Measurements from ENCODE around the gene TRIM63. TPM values are rescaled to one million over a fixed set of nuclear protein-coding genes. Genes with fewer than 3 reads are reported as not detected.

The TRIM63 gene
- total RNA-seq, 1 donor from 2014 or later = not detected

DNA sequence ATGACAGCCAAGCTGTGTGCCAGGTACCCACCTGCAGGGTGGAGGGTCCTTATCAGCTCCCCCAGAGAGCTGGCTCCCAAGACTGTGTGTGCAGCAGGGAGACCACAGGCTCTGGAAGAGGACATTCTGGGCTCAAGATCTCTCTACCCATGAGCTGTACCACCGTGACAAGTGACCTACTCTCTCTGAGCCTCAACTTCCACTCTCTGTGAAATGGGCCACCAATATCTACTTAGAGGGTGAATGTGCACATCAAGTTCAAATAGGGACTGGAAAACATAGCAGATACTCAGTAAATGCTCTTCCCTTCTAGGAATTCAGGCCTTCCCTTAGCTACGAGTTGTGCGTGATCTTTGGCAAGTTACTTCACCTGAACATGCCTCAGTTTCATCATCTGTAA, 23.0 kb downstream of the TRIM63 start:
- H3K27me3 ChIP-seq (ENCODE audit: control insufficient read depth, insufficient read depth, low read length) = peaks cover 33% of the 10 kb centered on the region

DNA sequence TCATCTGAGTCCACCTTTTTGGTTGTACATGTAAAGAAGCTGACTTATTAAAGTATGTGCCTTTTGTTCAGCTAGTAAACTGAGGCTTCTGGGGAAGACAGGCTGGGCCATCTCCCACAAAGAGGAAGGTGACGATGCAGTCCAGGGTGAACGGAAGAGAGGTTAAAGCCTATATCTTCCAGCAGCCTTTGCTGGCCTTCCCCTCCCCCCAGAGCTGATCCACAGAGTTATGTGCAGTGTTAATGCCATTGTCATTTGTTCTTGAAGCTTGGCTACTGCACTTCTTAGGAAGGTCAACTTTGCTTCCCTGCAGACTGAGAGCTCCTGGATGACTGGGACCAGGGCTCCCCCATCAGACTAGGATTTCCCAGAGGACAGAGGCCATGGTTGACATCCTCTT, 23.7 kb downstream of the TRIM63 start:
- TF ChIP-seq, protein P1, sequence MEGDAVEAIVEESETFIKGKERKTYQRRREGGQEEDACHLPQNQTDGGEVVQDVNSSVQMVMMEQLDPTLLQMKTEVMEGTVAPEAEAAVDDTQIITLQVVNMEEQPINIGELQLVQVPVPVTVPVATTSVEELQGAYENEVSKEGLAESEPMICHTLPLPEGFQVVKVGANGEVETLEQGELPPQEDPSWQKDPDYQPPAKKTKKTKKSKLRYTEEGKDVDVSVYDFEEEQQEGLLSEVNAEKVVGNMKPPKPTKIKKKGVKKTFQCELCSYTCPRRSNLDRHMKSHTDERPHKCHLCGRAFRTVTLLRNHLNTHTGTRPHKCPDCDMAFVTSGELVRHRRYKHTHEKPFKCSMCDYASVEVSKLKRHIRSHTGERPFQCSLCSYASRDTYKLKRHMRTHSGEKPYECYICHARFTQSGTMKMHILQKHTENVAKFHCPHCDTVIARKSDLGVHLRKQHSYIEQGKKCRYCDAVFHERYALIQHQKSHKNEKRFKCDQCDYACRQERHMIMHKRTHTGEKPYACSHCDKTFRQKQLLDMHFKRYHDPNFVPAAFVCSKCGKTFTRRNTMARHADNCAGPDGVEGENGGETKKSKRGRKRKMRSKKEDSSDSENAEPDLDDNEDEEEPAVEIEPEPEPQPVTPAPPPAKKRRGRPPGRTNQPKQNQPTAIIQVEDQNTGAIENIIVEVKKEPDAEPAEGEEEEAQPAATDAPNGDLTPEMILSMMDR (IDR thresholded peaks at IDR 0.05; ENCODE audit: insufficient read depth, low read length, severe bottlenecking) = no peak
- Histone ChIP-seq H3K27me3 (ENCODE audit: control insufficient read depth, insufficient read depth, low read length) (peaks cover 31% of the 10 kb centered on the region), H3K4me3 (ENCODE audit: low read depth, low read length) (no peak overlapping the region), H3K36me3 (ENCODE audit: control insufficient read depth, insufficient read depth, low read length) (no peaks in the 10 kb centered on the region)
- peak; percentile 36 for FAIRE-seq
- no peak for DNase-seq (ENCODE audit: low read depth)

More for the DNA sequence above, 23.0 kb downstream of the TRIM63 start:
- Histone ChIP-seq H3K4me3 (ENCODE audit: low read depth, low read length) (no peak overlapping the region), H3K36me3 (ENCODE audit: control insufficient read depth, insufficient read depth, low read length) (no peaks in the 10 kb centered on the region)
- TF ChIP-seq, protein P1 (IDR thresholded peaks at IDR 0.05; ENCODE audit: insufficient read depth, low read length, severe bottlenecking) = no peak
- FAIRE-seq (peak; percentile 23), DNase-seq (ENCODE audit: low read depth) (no peak)

DNA sequence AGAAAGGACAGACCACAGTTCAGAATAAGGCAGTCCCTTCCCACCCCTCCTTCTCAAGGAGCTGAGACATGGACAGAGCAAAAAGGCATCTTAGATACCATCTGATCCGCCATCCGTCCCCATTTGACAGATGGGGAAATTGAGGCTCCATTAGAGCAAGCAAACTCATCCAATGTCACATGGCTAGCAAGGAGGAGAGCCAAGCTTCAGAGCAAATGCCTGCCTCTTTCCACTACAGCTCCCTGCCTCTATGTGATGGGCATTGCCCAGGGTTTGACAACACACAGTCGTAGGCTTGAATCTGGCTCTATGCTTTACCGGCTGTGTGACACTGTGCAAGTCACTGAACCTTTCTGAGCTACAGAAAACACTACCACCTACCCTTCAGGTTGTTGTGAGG, 25.5 kb downstream of the TRIM63 start:
- peaks cover 27% of the 10 kb centered on the region for H3K27me3 ChIP-seq (ENCODE audit: control insufficient read depth, insufficient read depth, low read length)
- no peak for DNase-seq (ENCODE audit: low read depth)
- TF ChIP-seq, protein P1 (IDR thresholded peaks at IDR 0.05; ENCODE audit: insufficient read depth, low read length, severe bottlenecking) = no peak

DNA sequence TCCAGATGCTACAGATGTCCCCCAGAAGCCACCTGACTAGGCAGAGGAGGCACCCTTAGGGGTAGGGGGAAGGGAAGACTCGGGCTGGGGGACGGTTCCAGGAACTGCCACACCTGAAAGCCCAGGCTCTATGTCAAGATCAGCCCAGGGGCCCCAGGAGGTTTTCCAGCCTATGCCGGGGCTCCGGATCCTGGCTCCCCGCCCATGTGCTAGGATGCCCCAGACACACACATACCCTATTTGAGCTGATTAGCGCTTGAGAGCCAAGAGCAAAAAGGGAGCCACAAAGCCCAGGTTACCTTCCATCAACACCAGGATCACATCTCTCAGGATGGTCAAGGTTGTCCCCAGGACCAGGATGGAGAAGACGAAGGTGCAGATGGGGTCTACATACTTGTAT, 26.0 kb downstream of the TRIM63 start:
- H3K36me3 ChIP-seq (ENCODE audit: control insufficient read depth, insufficient read depth, low read length) = no peaks in the 10 kb centered on the region
- DNase-seq (ENCODE audit: low read depth) (no peak), FAIRE-seq (no peak)
- no peak overlapping the region for H3K4me3 ChIP-seq (ENCODE audit: low read depth, low read length)
- peaks cover 22% of the 10 kb centered on the region for H3K27me3 ChIP-seq (ENCODE audit: control insufficient read depth, insufficient read depth, low read length)
- TF ChIP-seq, protein P1 (IDR thresholded peaks at IDR 0.05; ENCODE audit: insufficient read depth, low read length, severe bottlenecking) = no peak

More for the DNA sequence above, 25.5 kb downstream of the TRIM63 start:
- H3K4me3 ChIP-seq (ENCODE audit: low read depth, low read length) = no peak overlapping the region
- H3K36me3 ChIP-seq (ENCODE audit: control insufficient read depth, insufficient read depth, low read length) = no peaks in the 10 kb centered on the region
- FAIRE-seq = no peak

DNA sequence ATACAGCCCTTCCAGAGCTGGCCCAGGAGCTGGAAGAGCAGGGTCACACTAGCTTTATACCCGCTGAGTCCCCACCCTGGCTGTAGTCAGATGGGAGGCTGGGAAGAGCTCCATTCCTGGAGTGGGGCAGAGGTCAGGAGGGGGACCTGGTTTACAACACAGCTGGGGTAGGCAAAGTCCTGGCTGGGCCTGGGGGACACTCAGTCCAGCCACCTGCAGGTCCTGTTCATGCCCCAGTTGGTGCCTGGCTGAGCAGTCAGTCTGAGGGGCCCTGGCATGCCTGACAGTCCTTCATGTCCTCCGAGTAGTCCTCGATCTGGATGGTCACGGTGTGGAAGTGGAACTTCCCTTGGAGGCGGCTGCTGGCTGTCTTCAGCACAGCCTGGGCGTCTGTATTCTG, 28.5 kb downstream of the TRIM63 start:
- peaks cover 8% of the 10 kb centered on the region for H3K27me3 ChIP-seq (ENCODE audit: control insufficient read depth, insufficient read depth, low read length)
- no peaks in the 10 kb centered on the region for H3K36me3 ChIP-seq (ENCODE audit: control insufficient read depth, insufficient read depth, low read length)
- no peak for FAIRE-seq
- DNase-seq (ENCODE audit: low read depth) = no peak
- TF ChIP-seq, protein P1 (IDR thresholded peaks at IDR 0.05; ENCODE audit: insufficient read depth, low read length, severe bottlenecking) = no peak
- no peak overlapping the region for H3K4me3 ChIP-seq (ENCODE audit: low read depth, low read length)

DNA sequence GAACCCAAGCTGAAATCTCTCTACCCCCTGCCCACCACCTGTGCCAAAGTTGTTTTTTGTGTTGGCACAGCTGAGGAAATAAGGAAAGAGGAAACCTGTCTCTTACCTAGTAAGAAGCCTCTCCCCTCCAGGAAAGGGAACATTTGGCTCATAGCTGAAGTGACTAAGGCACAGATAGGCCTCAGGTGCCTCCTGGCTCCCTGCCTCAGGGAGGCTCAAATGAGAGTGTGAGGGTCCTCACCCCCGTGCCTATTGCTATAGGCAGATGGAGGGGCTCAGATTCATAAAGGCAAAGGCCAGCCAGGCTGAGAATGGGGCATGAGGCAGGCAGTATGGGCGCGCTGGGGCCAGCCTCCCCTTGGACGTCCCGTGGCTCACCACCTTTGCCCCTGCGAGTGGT, 29.0 kb downstream of the TRIM63 start:
- FAIRE-seq (peak; percentile 52), DNase-seq (ENCODE audit: low read depth) (peak; percentile 8)
- TF ChIP-seq, protein P1 (IDR thresholded peaks at IDR 0.05; ENCODE audit: insufficient read depth, low read length, severe bottlenecking) = no peak
- no peak overlapping the region for H3K4me3 ChIP-seq (ENCODE audit: low read depth, low read length)
- H3K27me3 ChIP-seq (ENCODE audit: control insufficient read depth, insufficient read depth, low read length) = peaks cover 8% of the 10 kb centered on the region
- no peaks in the 10 kb centered on the region for H3K36me3 ChIP-seq (ENCODE audit: control insufficient read depth, insufficient read depth, low read length)
